Left renal cortex interstitium (tissue), 4 donors: ENCODE measurements around the gene DUS3L. TPM values are rescaled to one million over a fixed set of nuclear protein-coding genes. Genes with fewer than 3 reads are reported as not detected.
"Not testable (repeated sequence)": the region's sequence is repeated elsewhere in the genome, so short reads cannot be mapped to it uniquely, and the experiment has no call there.

ENCODE experiments used
- DNase-seq, 4 donors: peaks; one replicate each; pipeline ENCODE4 v3.0.0-alpha.2; 2013; ENCODE audit warnings: low read depth in 4 of 4, low spot score in 2 of 4, missing footprints in 1 of 4
- polyA plus RNA-seq, 4 donors: library from polyadenylated mRNA; unstranded; fragments of 120-200 nt; gene quantifications; one replicate each; pipeline ENCODE4 v1.2.1, GENCODE V29; 2013; ENCODE audit not compliant: insufficient read length in 4 of 4

DUS3L gene
- polyA plus RNA-seq, 4 donors = 21.9 to 37.7 (median 30.1) TPM

- no peak for DNase-seq
These were observed 15.2 kb downstream of the DUS3L start for GRCh38 chr19:5775668-5776309.

- DNase-seq = no peak
These were observed 16.0 kb downstream of the DUS3L start for GRCh38 chr19:5774921-5775320.

- no peak for DNase-seq
These were observed 17.7 kb downstream of the DUS3L start for GRCh38 chr19:5773276-5773675.

- DNase-seq = no peak
These were observed 18.5 kb downstream of the DUS3L start for GRCh38 chr19:5772416-5772815.

GRCh38 chr19:5767949-5768348 is 23.0 kb downstream of the DUS3L start:
- no peak for DNase-seq

GRCh38 chr19:5765220-5765619 is 25.7 kb downstream of the DUS3L start:
- no peak for DNase-seq

- DNase-seq = no peak
These were observed 28.2 kb downstream of the DUS3L start for GRCh38 chr19:5762608-5763217.

GRCh38 chr19:5753743-5754142 is 37.2 kb downstream of the DUS3L start:
- DNase-seq = no peak

- no peak for DNase-seq
These were observed 39.3 kb downstream of the DUS3L start for GRCh38 chr19:5751709-5752108.

- no peak for DNase-seq
These were observed 41.5 kb downstream of the DUS3L start for GRCh38 chr19:5749505-5749904.

GRCh38 chr19:5748920-5749319 is 42.0 kb downstream of the DUS3L start:
- not testable (repeated sequence) for DNase-seq

- not testable (repeated sequence) for DNase-seq
These were observed 46.0 kb downstream of the DUS3L start for GRCh38 chr19:5744999-5745398.

GRCh38 chr19:5743630-5744029 is 47.3 kb downstream of the DUS3L start:
- no peak for DNase-seq

- no peak for DNase-seq
These were observed 48.9 kb downstream of the DUS3L start for GRCh38 chr19:5742051-5742450.

- DNase-seq = no peak
These were observed 52.5 kb downstream of the DUS3L start for GRCh38 chr19:5738423-5738822.

Other genes starting within 250 kb of the DUS3L start
- gene TINCR, start 223.2 kb downstream of the DUS3L start, polyA plus RNA-seq = 1 to 10 TPM in 1 of 4 donors, under 1 TPM in 3; 0.21 to 1.2 (median 0.51) TPM
- 100 to 1,000 TPM in 2 of 4 donors, 10 to 100 TPM in 2; 51.1 to 120 (median 91.7) TPM for gene SAFB2, start 168.4 kb downstream of the DUS3L start, polyA plus RNA-seq
- gene SAFB, start 168.1 kb downstream of the DUS3L start, polyA plus RNA-seq = 100 to 1,000 TPM; 126 to 190 (median 159) TPM
- 10 to 100 TPM; 33.7 to 73.6 (median 50.8) TPM for gene MICOS13, start 110.6 kb downstream of the DUS3L start, polyA plus RNA-seq
- gene HSD11B1L, start 110.1 kb downstream of the DUS3L start, polyA plus RNA-seq = 10 to 100 TPM in 3 of 4 donors, 1 to 10 TPM in 1; 7.9 to 16.9 (median 13.0) TPM
- gene RPL36, start 100.9 kb downstream of the DUS3L start, polyA plus RNA-seq = 100 to 1,000 TPM; 503 to 959 (median 748) TPM
- gene LONP1, start 71.0 kb downstream of the DUS3L start, polyA plus RNA-seq = 10 to 100 TPM; 46.9 to 76.4 (median 62.1) TPM
- not detected for gene CATSPERD, start 70.5 kb downstream of the DUS3L start, polyA plus RNA-seq
- 1 to 10 TPM; 1.5 to 4.4 (median 3.7) TPM for gene PRR22, start 6.4 kb downstream of the DUS3L start, polyA plus RNA-seq
- gene NRTN, start 13.9 kb upstream of the DUS3L start, polyA plus RNA-seq = 1 to 10 TPM; 1.6 to 5.5 (median 3.9) TPM
- gene FUT6, start 48.5 kb upstream of the DUS3L start, polyA plus RNA-seq = 10 to 100 TPM in 2 of 4 donors, 1 to 10 TPM in 2; 7.2 to 16.0 (median 10.8) TPM
- 1 to 10 TPM in 2 of 4 donors, under 1 TPM in 2; 0.32 to 1.3 (median 0.74) TPM for gene FUT3, start 60.3 kb upstream of the DUS3L start, polyA plus RNA-seq
- gene FUT5, start 79.4 kb upstream of the DUS3L start, polyA plus RNA-seq = under 1 TPM in 1 of 4 donors, not detected in 3; 0.06 TPM
- gene NDUFA11, start 112.6 kb upstream of the DUS3L start, polyA plus RNA-seq = 100 to 1,000 TPM; 132 to 235 (median 194) TPM
- 10 to 100 TPM in 2 of 4 donors, 1 to 10 TPM in 2; 4.6 to 12.6 (median 7.9) TPM for gene VMAC, start 113.7 kb upstream of the DUS3L start, polyA plus RNA-seq
- 10 to 100 TPM; 27.7 to 54.3 (median 37.2) TPM for gene CAPS, start 123.1 kb upstream of the DUS3L start, polyA plus RNA-seq
- 10 to 100 TPM; 67.7 to 73.7 (median 72.4) TPM for gene RANBP3, start 187.0 kb upstream of the DUS3L start, polyA plus RNA-seq